HEK293T (cell line): ENCODE results near the gene ADAP1.
"Not testable (repeated sequence)": the region's sequence is repeated elsewhere in the genome, so short reads cannot be mapped to it uniquely, and the experiment has no call there.

Source experiments
- BHLHE40 ChIP-seq: fragments of 450-650 bp; IDR thresholded peaks from 2 replicates; pipeline ENCODE4 v1.6.1; 2016; ENCODE audit warnings: mild to moderate bottlenecking, moderate library complexity, borderline replicate concordance
- CTBP1 ChIP-seq: fragments of 450-650 bp; IDR thresholded peaks from 2 replicates; pipeline ENCODE4 v1.6.1; 2016; ENCODE audit warnings: borderline replicate concordance
- FOXA1 ChIP-seq: fragments of 450-650 bp; IDR thresholded peaks from 2 replicates; pipeline ENCODE4 v1.6.1; 2016; ENCODE audit warnings: mild to moderate bottlenecking
- FOXM1 ChIP-seq: fragments of 450-650 bp; IDR thresholded peaks from 2 replicates; pipeline ENCODE4 v1.6.1; 2017; ENCODE audit warnings: mild to moderate bottlenecking, borderline replicate concordance
- L3MBTL2 ChIP-seq: fragments of 450-650 bp; conservative IDR thresholded peaks from 2 replicates; pipeline ENCODE4 v1.6.1; 2016; ENCODE audit warnings: mild to moderate bottlenecking
- LEF1 ChIP-seq: fragments of 450-650 bp; IDR thresholded peaks from 2 replicates; pipeline ENCODE4 v1.6.1; 2017; ENCODE audit warnings: mild to moderate bottlenecking, borderline replicate concordance
- NFRKB ChIP-seq: fragments of 450-650 bp; IDR thresholded peaks from 2 replicates; pipeline ENCODE4 v1.6.1; 2016; ENCODE audit warnings: mild to moderate bottlenecking, moderate library complexity
- SP1 ChIP-seq: fragments of 450-650 bp; IDR thresholded peaks from 2 replicates; pipeline ENCODE4 v1.6.1; 2017
- SUZ12 ChIP-seq: fragments of 450-650 bp; IDR thresholded peaks from 2 replicates; pipeline ENCODE4 v1.6.1; 2016; ENCODE audit warnings: mild to moderate bottlenecking
- TARDBP ChIP-seq: fragments of 450-650 bp; IDR thresholded peaks from 2 replicates; pipeline ENCODE4 v1.6.1; 2016

DNA sequence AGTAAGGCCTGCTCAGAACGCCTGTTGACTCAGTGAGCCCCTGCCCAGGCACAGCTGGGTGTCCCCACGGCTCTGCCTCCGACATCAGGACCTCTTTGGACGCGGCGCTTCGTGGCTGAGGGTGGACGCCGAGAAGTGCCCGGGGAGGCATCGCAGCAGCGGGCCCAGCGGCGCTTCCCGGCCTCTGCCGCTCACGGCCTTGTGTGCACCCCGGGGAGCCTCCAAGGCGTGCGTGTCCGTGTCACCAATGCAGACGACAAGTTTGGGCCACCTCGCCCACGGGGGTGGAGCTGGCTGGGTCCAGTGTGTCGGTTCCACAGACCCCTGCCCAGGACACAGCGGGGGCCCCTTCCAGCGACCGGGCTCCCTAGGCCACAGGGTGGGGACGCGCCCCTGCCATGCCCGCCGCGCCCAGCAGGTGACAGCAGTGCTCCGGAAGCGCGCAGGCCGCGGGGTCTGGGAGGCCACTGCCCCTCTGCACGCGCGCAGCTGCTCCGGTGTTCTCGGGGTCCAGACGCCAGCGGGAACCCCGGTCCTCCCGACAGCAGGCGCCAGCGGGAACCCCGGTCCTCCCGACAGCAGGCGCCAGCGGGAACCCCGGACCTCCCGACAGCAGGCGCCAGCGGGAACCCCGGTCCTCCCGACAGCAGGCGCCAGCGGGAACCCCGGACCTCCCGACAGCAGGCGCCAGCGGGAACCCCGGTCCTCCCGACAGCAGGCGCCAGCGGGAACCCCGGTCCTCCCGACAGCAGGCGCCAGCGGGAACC lies 45.7 kb downstream of the ADAP1 start:
- not testable (repeated sequence) for TF ChIP-seq L3MBTL2, SUZ12, SP1, NFRKB, CTBP1, TARDBP, LEF1, FOXA1, BHLHE40, FOXM1
